Activated CD4-positive, alpha-beta T cell treated with anti-CD3 and anti-CD28 coated beads, Interleukin-2, amount 10 ng/mL, durations not matched to agents 24 days and 14 days (primary cell): ENCODE data around the gene XAF1. TPM values are rescaled to one million over a fixed set of nuclear protein-coding genes. Genes with fewer than 3 reads are reported as not detected.

ENCODE experiments used
- DNase-seq: peaks from one replicate; pipeline ENCODE4 v3.0.0; 2022
- H3K27ac Mint-ChIP-seq: one replicate; pipeline ENCODE4 v1.8.0; 2022; ENCODE audit warnings: mild to moderate bottlenecking, mixed read lengths
- H3K27me3 Mint-ChIP-seq: one replicate; pipeline ENCODE4 v1.8.0; 2022; ENCODE audit warnings: mixed read lengths
- H3K36me3 Mint-ChIP-seq: one replicate; pipeline ENCODE4 v1.8.0; 2022; ENCODE audit warnings: low read depth, mild to moderate bottlenecking, mixed read lengths
- H3K4me1 Mint-ChIP-seq: one replicate; pipeline ENCODE4 v1.8.0; 2021; ENCODE audit warnings: mixed read lengths
- H3K4me3 Mint-ChIP-seq: one replicate; pipeline ENCODE4 v1.8.0; 2022; ENCODE audit warnings: mild to moderate bottlenecking, moderate library complexity, mixed read lengths
- H3K9me3 Mint-ChIP-seq: one replicate; pipeline ENCODE4 v1.8.0; 2021; ENCODE audit warnings: mixed read lengths
- intact Hi-C: fragments of 100-400 bp; cut with micrococcal nuclease; formaldehyde crosslinking; loops from one replicate; pipeline ENCODE4 v1.15.1; 2023
- total RNA-seq: library from RNA; stranded (reverse); gene quantifications from 2 replicates; pipeline ENCODE4 v1.2.3, GENCODE V29; 2022

Gene XAF1
- 34.1 and 37.6 TPM in 2 replicates for total RNA-seq

GRCh38 chr17:6755731-6756184 is at the start of gene XAF1:
TSS of gene XAF1 (plus strand) at chr17:6756046. CDS start at chr17:6756079, 33 bp downstream.
- intact Hi-C loops, result loop anchor here (10.0 kb wide), 2 partner anchors 91 to 259 kb away; partner anchors contain the start of gene RNASEK
- H3K4me3 Mint-ChIP-seq, result peak within 1 kb of the TSS; percentile 89
- H3K4me1 Mint-ChIP-seq, result peaks cover 54% of the 10 kb centered on the region
- H3K27ac Mint-ChIP-seq, result peak within 1 kb of the TSS; percentile 89
- H3K27me3 Mint-ChIP-seq, result peaks cover 1% of the 10 kb centered on the region
- peak; percentile 92 for DNase-seq
- peaks cover 36% of the 10 kb centered on the region for H3K36me3 Mint-ChIP-seq
- H3K9me3 Mint-ChIP-seq, result no peaks in the 10 kb centered on the region

GRCh38 chr17:6706499-6706898 is 49.3 kb upstream of the XAF1 start:
- Mint-ChIP-seq H3K27ac (no peak overlapping the region), H3K4me3 (no peak overlapping the region), H3K9me3 (no peaks in the 10 kb centered on the region), H3K4me1 (no peaks in the 10 kb centered on the region), H3K27me3 (peaks cover 16% of the 10 kb centered on the region), H3K36me3 (no peaks in the 10 kb centered on the region)
- intact Hi-C loops, result no loop called here
- no peak for DNase-seq

- intact Hi-C loops, result no loop called here
- H3K4me1 Mint-ChIP-seq, result no peaks in the 10 kb centered on the region
- no peaks in the 10 kb centered on the region for H3K36me3 Mint-ChIP-seq
- peaks cover 19% of the 10 kb centered on the region for H3K27me3 Mint-ChIP-seq
- no peak for DNase-seq
- no peaks in the 10 kb centered on the region for H3K9me3 Mint-ChIP-seq
- H3K4me3 Mint-ChIP-seq, result no peak overlapping the region
- H3K27ac Mint-ChIP-seq, result no peak overlapping the region
Observed at GRCh38 chr17:6706996-6707395, 48.9 kb upstream of the XAF1 start.

- Mint-ChIP-seq H3K27ac (no peak overlapping the region), H3K36me3 (no peaks in the 10 kb centered on the region), H3K4me1 (no peaks in the 10 kb centered on the region), H3K27me3 (peaks cover 28% of the 10 kb centered on the region), H3K4me3 (no peak overlapping the region), H3K9me3 (no peaks in the 10 kb centered on the region)
- intact Hi-C loops, result no loop called here
- no peak for DNase-seq
Observed at GRCh38 chr17:6708357-6708961, 47.4 kb upstream of the XAF1 start.

- peaks cover 42% of the 10 kb centered on the region for H3K27me3 Mint-ChIP-seq
- no peak overlapping the region for H3K27ac Mint-ChIP-seq
- H3K4me1 Mint-ChIP-seq, result peaks cover 3% of the 10 kb centered on the region
- intact Hi-C loops, result no loop called here
- peaks cover 1% of the 10 kb centered on the region for H3K36me3 Mint-ChIP-seq
- no peak overlapping the region for H3K4me3 Mint-ChIP-seq
- no peak for DNase-seq
- no peaks in the 10 kb centered on the region for H3K9me3 Mint-ChIP-seq
Observed at GRCh38 chr17:6710317-6710716, 45.5 kb upstream of the XAF1 start.

GRCh38 chr17:6711081-6711674 is 44.7 kb upstream of the XAF1 start:
- H3K27me3 Mint-ChIP-seq, result peaks cover 49% of the 10 kb centered on the region
- no peak for DNase-seq
- no peak overlapping the region for H3K4me3 Mint-ChIP-seq
- H3K4me1 Mint-ChIP-seq, result peaks cover 3% of the 10 kb centered on the region
- H3K9me3 Mint-ChIP-seq, result no peaks in the 10 kb centered on the region
- intact Hi-C loops, result no loop called here
- H3K36me3 Mint-ChIP-seq, result peaks cover 1% of the 10 kb centered on the region
- H3K27ac Mint-ChIP-seq, result no peak overlapping the region

- H3K27me3 Mint-ChIP-seq, result peaks cover 49% of the 10 kb centered on the region
- peaks cover 3% of the 10 kb centered on the region for H3K4me1 Mint-ChIP-seq
- H3K36me3 Mint-ChIP-seq, result peaks cover 1% of the 10 kb centered on the region
- no peaks in the 10 kb centered on the region for H3K9me3 Mint-ChIP-seq
- H3K27ac Mint-ChIP-seq, result no peak overlapping the region
- no peak overlapping the region for H3K4me3 Mint-ChIP-seq
- intact Hi-C loops, result no loop called here
- DNase-seq, result no peak
Observed at GRCh38 chr17:6711681-6712057, 44.2 kb upstream of the XAF1 start.

- H3K27ac Mint-ChIP-seq, result no peak overlapping the region
- H3K36me3 Mint-ChIP-seq, result peaks cover 1% of the 10 kb centered on the region
- no peaks in the 10 kb centered on the region for H3K9me3 Mint-ChIP-seq
- peaks cover 3% of the 10 kb centered on the region for H3K4me1 Mint-ChIP-seq
- intact Hi-C loops, result no loop called here
- H3K4me3 Mint-ChIP-seq, result peak overlapping the region; percentile 9
- DNase-seq, result no peak
- H3K27me3 Mint-ChIP-seq, result peaks cover 49% of the 10 kb centered on the region
Observed at GRCh38 chr17:6712058-6712853, 43.6 kb upstream of the XAF1 start.

GRCh38 chr17:6712854-6713129 is 43.1 kb upstream of the XAF1 start:
- DNase-seq, result no peak
- peaks cover 1% of the 10 kb centered on the region for H3K36me3 Mint-ChIP-seq
- H3K9me3 Mint-ChIP-seq, result no peaks in the 10 kb centered on the region
- intact Hi-C loops, result no loop called here
- H3K4me1 Mint-ChIP-seq, result peaks cover 3% of the 10 kb centered on the region
- H3K27me3 Mint-ChIP-seq, result peaks cover 50% of the 10 kb centered on the region
- no peak overlapping the region for H3K27ac Mint-ChIP-seq
- H3K4me3 Mint-ChIP-seq, result peak overlapping the region; percentile 63

GRCh38 chr17:6713130-6713917 is 42.5 kb upstream of the XAF1 start, which contains the start of gene SLC13A5:
TSS of gene SLC13A5 (minus strand) at chr17:6713369. CDS start at chr17:6713333, 36 bp downstream.
- H3K27me3 Mint-ChIP-seq, result peaks cover 50% of the 10 kb centered on the region

GRCh38 chr17:6713918-6714271 is 42.0 kb upstream of the XAF1 start:
- H3K4me3 Mint-ChIP-seq, result peak overlapping the region; percentile 39
- no peaks in the 10 kb centered on the region for H3K9me3 Mint-ChIP-seq
- intact Hi-C loops, result no loop called here
- no peak overlapping the region for H3K27ac Mint-ChIP-seq
- H3K4me1 Mint-ChIP-seq, result peaks cover 3% of the 10 kb centered on the region
- peaks cover 48% of the 10 kb centered on the region for H3K27me3 Mint-ChIP-seq
- no peak for DNase-seq
- peaks cover 1% of the 10 kb centered on the region for H3K36me3 Mint-ChIP-seq

More at GRCh38 chr17:6713130-6713917, 42.5 kb upstream of the XAF1 start, which contains the start of gene SLC13A5:
- peaks cover 1% of the 10 kb centered on the region for H3K36me3 Mint-ChIP-seq
- no peak within 1 kb of the TSS for H3K27ac Mint-ChIP-seq
- H3K4me1 Mint-ChIP-seq, result peaks cover 3% of the 10 kb centered on the region
- intact Hi-C loops, result no loop called here
- no peaks in the 10 kb centered on the region for H3K9me3 Mint-ChIP-seq
- DNase-seq, result no peak
- H3K4me3 Mint-ChIP-seq, result peak within 1 kb of the TSS; percentile 63

- Mint-ChIP-seq H3K4me1 (peaks cover 3% of the 10 kb centered on the region), H3K27me3 (peaks cover 48% of the 10 kb centered on the region), H3K36me3 (peaks cover 1% of the 10 kb centered on the region), H3K9me3 (no peaks in the 10 kb centered on the region), H3K27ac (no peak overlapping the region), H3K4me3 (peak overlapping the region; percentile 24)
- intact Hi-C loops, result no loop called here
- no peak for DNase-seq
Observed at GRCh38 chr17:6714315-6714874, 41.5 kb upstream of the XAF1 start.

- H3K27ac Mint-ChIP-seq, result no peak overlapping the region
- H3K4me3 Mint-ChIP-seq, result no peak overlapping the region
- peaks cover 3% of the 10 kb centered on the region for H3K4me1 Mint-ChIP-seq
- H3K27me3 Mint-ChIP-seq, result peaks cover 53% of the 10 kb centered on the region
- DNase-seq, result no peak
- peaks cover 1% of the 10 kb centered on the region for H3K36me3 Mint-ChIP-seq
- intact Hi-C loops, result no loop called here
- H3K9me3 Mint-ChIP-seq, result no peaks in the 10 kb centered on the region
Observed at GRCh38 chr17:6716736-6717135, 39.1 kb upstream of the XAF1 start.
